ENCODE data around the gene FHOD3. TPM values are rescaled to one million over a fixed set of nuclear protein-coding genes. Genes with fewer than 3 reads are reported as not detected.

The FHOD3 gene
- total RNA-seq, 1 experiment from 2014 or later, result 10.6 TPM

DNA sequence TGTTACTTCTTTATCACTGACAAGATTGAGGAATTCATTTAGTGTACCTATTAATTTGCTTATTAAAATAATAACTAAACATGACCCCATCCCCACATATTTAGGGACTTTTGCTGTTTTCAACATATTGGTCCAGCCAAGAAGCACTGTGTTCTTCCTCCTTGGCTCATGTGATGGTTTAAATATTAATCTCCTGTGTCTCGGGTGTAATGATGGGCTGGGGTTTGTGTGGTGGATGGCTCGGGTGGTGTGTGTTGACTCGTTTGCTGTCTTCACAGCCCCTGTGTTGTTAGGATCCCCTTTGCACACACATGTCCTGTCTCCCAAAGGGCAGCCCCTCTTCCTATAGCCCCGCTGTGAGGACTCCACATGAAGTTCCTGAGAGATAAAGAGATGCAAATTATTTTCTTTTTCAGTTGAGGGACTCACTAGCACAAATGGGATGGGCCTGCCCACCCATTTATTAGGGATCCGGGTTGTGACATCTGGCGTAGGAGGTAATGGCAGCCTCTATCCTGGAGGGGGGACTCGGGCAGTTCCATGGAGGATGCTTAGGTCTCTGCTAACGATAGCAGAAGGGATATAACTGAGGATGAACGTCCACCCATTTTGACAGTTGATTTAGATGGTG, 53.4 kb downstream of the FHOD3 start:
- Histone ChIP-seq H4K20me1 (ENCODE audit: insufficient read depth) (no peaks in the 10 kb centered on the region), H2AFZ (no peak overlapping the region), H3K79me2 (ENCODE audit: low read depth) (no peaks in the 10 kb centered on the region), H3K9me2 (ENCODE audit: insufficient read depth) (no peaks in the 10 kb centered on the region), H3K4me1 (replicated peaks; ENCODE audit: insufficient read depth) (no peaks in the 10 kb centered on the region), H3K4me2 (no peak overlapping the region), H3K4me3 (no peak overlapping the region), H3K9me3 (ENCODE audit: insufficient read depth, low read depth) (no peaks in the 10 kb centered on the region), H3K27ac (no peak overlapping the region), H3K36me3 (ENCODE audit: low read depth) (no peaks in the 10 kb centered on the region), H3F3A (ENCODE audit: insufficient read depth, low read depth) (no peaks in the 10 kb centered on the region), H3K27me3 (ENCODE audit: insufficient read depth, low read depth) (no peaks in the 10 kb centered on the region)
- no TSS peak for BruUV-seq (replicated peaks)
- intact Hi-C loops (cut with micrococcal nuclease; ENCODE audit: unreplicated experiment), result loop anchor here (10.0 kb wide), 1 partner anchor 46 kb away; no protein-coding TSS in a partner anchor
- POLR2A ChIA-PET (ENCODE audit: unreplicated experiment), result no interaction called here
- no peak for DNase-seq
- TF ChIP-seq EZH2 (IDR thresholded peaks at IDR 0.05; ENCODE audit: low read depth), result no peak
- TF ChIP-seq, protein P1, sequence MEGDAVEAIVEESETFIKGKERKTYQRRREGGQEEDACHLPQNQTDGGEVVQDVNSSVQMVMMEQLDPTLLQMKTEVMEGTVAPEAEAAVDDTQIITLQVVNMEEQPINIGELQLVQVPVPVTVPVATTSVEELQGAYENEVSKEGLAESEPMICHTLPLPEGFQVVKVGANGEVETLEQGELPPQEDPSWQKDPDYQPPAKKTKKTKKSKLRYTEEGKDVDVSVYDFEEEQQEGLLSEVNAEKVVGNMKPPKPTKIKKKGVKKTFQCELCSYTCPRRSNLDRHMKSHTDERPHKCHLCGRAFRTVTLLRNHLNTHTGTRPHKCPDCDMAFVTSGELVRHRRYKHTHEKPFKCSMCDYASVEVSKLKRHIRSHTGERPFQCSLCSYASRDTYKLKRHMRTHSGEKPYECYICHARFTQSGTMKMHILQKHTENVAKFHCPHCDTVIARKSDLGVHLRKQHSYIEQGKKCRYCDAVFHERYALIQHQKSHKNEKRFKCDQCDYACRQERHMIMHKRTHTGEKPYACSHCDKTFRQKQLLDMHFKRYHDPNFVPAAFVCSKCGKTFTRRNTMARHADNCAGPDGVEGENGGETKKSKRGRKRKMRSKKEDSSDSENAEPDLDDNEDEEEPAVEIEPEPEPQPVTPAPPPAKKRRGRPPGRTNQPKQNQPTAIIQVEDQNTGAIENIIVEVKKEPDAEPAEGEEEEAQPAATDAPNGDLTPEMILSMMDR (conservative IDR thresholded peaks at IDR 0.05), result no peak
- CTCF ChIA-PET, result no interaction called here

DNA sequence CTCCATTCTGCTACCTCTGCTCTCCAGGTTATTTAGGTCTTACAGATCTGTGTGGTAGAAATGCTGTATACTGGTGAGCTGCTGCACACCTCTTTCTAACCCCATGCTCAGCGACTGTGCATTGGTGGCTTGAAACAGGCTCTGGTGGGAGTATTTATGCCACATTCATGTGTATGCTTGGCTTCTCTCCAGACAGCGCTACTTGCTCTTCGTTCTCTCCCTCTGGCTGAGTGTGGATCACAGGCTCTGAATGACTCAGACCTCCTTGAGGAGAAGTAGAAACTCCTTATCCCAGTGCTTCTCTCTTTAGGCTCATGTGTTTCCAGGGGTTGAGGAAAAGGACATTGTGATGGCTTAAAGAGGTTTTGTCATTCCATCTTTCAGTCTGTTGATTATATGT, 54.9 kb downstream of the FHOD3 start:
- Histone ChIP-seq H3F3A (ENCODE audit: insufficient read depth, low read depth) (no peaks in the 10 kb centered on the region), H3K4me2 (no peak overlapping the region), H3K4me3 (no peak overlapping the region), H3K9me2 (ENCODE audit: insufficient read depth) (no peaks in the 10 kb centered on the region), H3K27me3 (ENCODE audit: insufficient read depth, low read depth) (no peaks in the 10 kb centered on the region), H3K9me3 (ENCODE audit: insufficient read depth, low read depth) (no peaks in the 10 kb centered on the region), H4K20me1 (ENCODE audit: insufficient read depth) (no peaks in the 10 kb centered on the region), H3K27ac (no peak overlapping the region), H3K36me3 (ENCODE audit: low read depth) (no peaks in the 10 kb centered on the region), H2AFZ (no peak overlapping the region), H3K4me1 (replicated peaks; ENCODE audit: insufficient read depth) (no peaks in the 10 kb centered on the region), H3K79me2 (ENCODE audit: low read depth) (no peaks in the 10 kb centered on the region)
- POLR2A ChIA-PET (ENCODE audit: unreplicated experiment), result no interaction called here
- peak in 1 of 2 experiments; percentile 11 for DNase-seq
- CTCF ChIA-PET, result no interaction called here
- no TSS peak for BruUV-seq (replicated peaks)
- intact Hi-C loops (cut with micrococcal nuclease; ENCODE audit: unreplicated experiment), result loop anchor here (10.0 kb wide), 1 partner anchor 48 kb away; no protein-coding TSS in a partner anchor
- TF ChIP-seq, protein P1 (conservative IDR thresholded peaks at IDR 0.05), result no peak
- TF ChIP-seq EZH2 (IDR thresholded peaks at IDR 0.05; ENCODE audit: low read depth), result no peak

DNA sequence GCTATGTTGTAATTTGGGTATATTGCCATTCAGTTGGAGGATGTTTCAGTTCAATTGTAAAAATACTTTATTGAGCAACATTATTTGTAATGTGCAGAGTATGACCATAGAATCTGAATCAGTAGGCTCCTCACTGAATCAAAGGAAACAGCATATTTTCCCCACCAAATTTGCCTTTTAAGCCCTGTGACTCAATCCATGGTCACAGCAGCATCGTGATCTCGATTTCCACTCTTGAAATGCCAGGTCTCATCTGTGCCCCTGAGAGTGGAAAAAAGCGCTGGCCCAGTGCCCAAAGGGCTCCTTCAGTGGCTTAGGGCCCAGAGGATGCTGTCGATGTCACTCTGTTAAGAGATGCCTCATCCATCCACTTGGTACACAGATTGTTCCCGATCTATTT, 57.5 kb downstream of the FHOD3 start:
- Histone ChIP-seq H3K27ac (no peak overlapping the region), H3K9me2 (ENCODE audit: insufficient read depth) (no peaks in the 10 kb centered on the region), H3F3A (ENCODE audit: insufficient read depth, low read depth) (no peaks in the 10 kb centered on the region), H3K79me2 (ENCODE audit: low read depth) (no peaks in the 10 kb centered on the region), H3K36me3 (ENCODE audit: low read depth) (no peaks in the 10 kb centered on the region), H3K27me3 (ENCODE audit: insufficient read depth, low read depth) (no peaks in the 10 kb centered on the region), H3K4me1 (replicated peaks; ENCODE audit: insufficient read depth) (no peaks in the 10 kb centered on the region), H3K9me3 (ENCODE audit: insufficient read depth, low read depth) (no peaks in the 10 kb centered on the region), H3K4me3 (no peak overlapping the region), H2AFZ (no peak overlapping the region), H4K20me1 (ENCODE audit: insufficient read depth) (no peaks in the 10 kb centered on the region), H3K4me2 (no peak overlapping the region)
- ChIA-PET CTCF (no interaction called here), POLR2A (ENCODE audit: unreplicated experiment) (no interaction called here)
- DNase-seq, result no peak
- intact Hi-C loops (cut with micrococcal nuclease; ENCODE audit: unreplicated experiment), result loop anchor here (10.0 kb wide), 1 partner anchor 50 kb away; no protein-coding TSS in a partner anchor
- no peak for TF ChIP-seq EZH2 (IDR thresholded peaks at IDR 0.05; ENCODE audit: low read depth)
- TF ChIP-seq, protein P1 (conservative IDR thresholded peaks at IDR 0.05), result no peak
- no TSS peak for BruUV-seq (replicated peaks)

Measured in PC-9 (cell line).